ENCODE results near the gene SYPL1.

GRCh38 chr7:106068538-106068961 is 43.6 kb downstream of the SYPL1 start:
- TF ChIP-seq MAX (IDR thresholded peaks at IDR 0.05; ENCODE audit: insufficient read depth, insufficient read length): no peak
- no peak for TF ChIP-seq POLR2A (IDR thresholded peaks at IDR 0.05; ENCODE audit: low read depth, low read length)
- TF ChIP-seq CTCF (IDR thresholded peaks at IDR 0.05; ENCODE audit: extremely low read depth in 1 of 2, insufficient read depth in 1 of 2, low read depth in 1 of 2, low read length in 2 of 2): no peak
- TF ChIP-seq POLR2AphosphoS5 (IDR thresholded peaks at IDR 0.05; ENCODE audit: insufficient read depth, low read depth, low read length): no peak
- TF ChIP-seq EZH2 (IDR thresholded peaks at IDR 0.05; ENCODE audit: borderline replicate concordance, low read depth, low read length, severe bottlenecking): no peak
- TF ChIP-seq GATA2 (IDR thresholded peaks at IDR 0.05; ENCODE audit: insufficient read depth, insufficient read length, low read depth, low read length): no peak
- TF ChIP-seq JUN (IDR thresholded peaks at IDR 0.05; ENCODE audit: borderline replicate concordance, insufficient read depth, insufficient read length, low read depth): no peak
- TF ChIP-seq MYC (IDR thresholded peaks at IDR 0.05; ENCODE audit: low read depth, low read length): no peak

Measured in endothelial cell of umbilical vein (primary cell).